ENCODE results near the gene FGFBP1.

The FGFBP1 gene

DNA sequence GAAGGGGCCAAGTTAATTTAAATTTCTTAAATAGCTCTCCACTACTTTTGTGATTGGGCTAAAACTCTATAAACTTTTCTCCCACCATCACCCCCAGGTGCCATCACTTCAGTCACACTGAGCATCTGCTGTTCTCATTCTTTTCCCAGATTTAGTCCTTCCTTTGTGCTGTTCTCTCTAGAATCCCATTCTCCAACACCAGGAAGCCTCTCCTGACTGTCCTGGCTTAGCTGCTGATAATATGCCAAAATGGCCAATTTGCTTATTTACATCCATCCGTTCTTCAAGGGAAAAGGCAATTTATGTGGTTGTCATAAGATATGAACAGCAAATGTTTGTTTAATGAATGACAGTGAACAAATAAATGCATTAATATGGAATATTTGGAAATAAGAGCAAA, 44.1 kb downstream of the FGFBP1 start:
- Histone ChIP-seq H3K4me1 (ENCODE audit: control insufficient read depth, insufficient read depth, low read length) (0 out of 2 replicates have a peak, but pooled peaks cover 2% of the 10 kb centered on the region), H3K9me3 (ENCODE audit: control insufficient read depth, insufficient read depth, low read length) (no peaks in the 10 kb centered on the region), H3K4me3 (ENCODE audit: low read depth, low read length) (no peak overlapping the region), H3K27ac (ENCODE audit: low read depth, low read length) (no peak overlapping the region), H3K27me3 (ENCODE audit: control insufficient read depth, insufficient read depth, low read length) (no peaks in the 10 kb centered on the region), H3K36me3 (ENCODE audit: control insufficient read depth, insufficient read depth, low read length) (no peaks in the 10 kb centered on the region), H3K9ac (ENCODE audit: low read depth, low read length) (no peak overlapping the region)

GRCh38 chr4:15893962-15894361, 44.6 kb downstream of the FGFBP1 start:
- 0 out of 2 replicates have a peak, but pooled peaks cover 2% of the 10 kb centered on the region for H3K4me1 ChIP-seq (ENCODE audit: control insufficient read depth, insufficient read depth, low read length)
- no peaks in the 10 kb centered on the region for H3K9me3 ChIP-seq (ENCODE audit: control insufficient read depth, insufficient read depth, low read length)
- H3K27me3 ChIP-seq (ENCODE audit: control insufficient read depth, insufficient read depth, low read length): no peaks in the 10 kb centered on the region
- no peak overlapping the region for H3K27ac ChIP-seq (ENCODE audit: low read depth, low read length)
- no peaks in the 10 kb centered on the region for H3K36me3 ChIP-seq (ENCODE audit: control insufficient read depth, insufficient read depth, low read length)
- H3K9ac ChIP-seq (ENCODE audit: low read depth, low read length): no peak overlapping the region
- no peak overlapping the region for H3K4me3 ChIP-seq (ENCODE audit: low read depth, low read length)

DNA sequence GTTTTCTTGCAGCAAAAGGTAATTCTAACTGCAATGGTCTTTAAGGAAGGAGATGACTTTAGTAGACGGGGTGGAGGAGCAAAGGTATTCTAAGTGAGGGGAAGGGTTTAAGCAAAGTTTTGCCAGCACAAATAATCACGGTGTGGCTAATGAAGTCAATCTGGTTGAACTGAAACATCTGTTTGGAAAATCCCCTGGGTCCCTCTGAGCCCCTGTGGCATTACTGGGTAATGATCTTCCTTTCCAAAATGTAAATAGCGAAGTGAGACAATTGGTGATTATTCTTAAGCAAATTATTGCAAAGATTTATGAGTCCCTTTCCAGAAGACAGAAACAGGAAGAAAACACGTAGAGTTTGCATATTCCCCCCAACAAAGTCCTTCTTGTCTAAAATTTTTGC, 47.2 kb downstream of the FGFBP1 start:
- no peaks in the 10 kb centered on the region for H3K27me3 ChIP-seq (ENCODE audit: control insufficient read depth, insufficient read depth, low read length)
- no peaks in the 10 kb centered on the region for H3K36me3 ChIP-seq (ENCODE audit: control insufficient read depth, insufficient read depth, low read length)
- H3K27ac ChIP-seq (ENCODE audit: low read depth, low read length): no peak overlapping the region
- H3K4me3 ChIP-seq (ENCODE audit: low read depth, low read length): no peak overlapping the region
- H3K4me1 ChIP-seq (ENCODE audit: control insufficient read depth, insufficient read depth, low read length): 0 out of 2 replicates have a peak, but pooled peaks cover 2% of the 10 kb centered on the region
- H3K9ac ChIP-seq (ENCODE audit: low read depth, low read length): no peak overlapping the region
- no peaks in the 10 kb centered on the region for H3K9me3 ChIP-seq (ENCODE audit: control insufficient read depth, insufficient read depth, low read length)

DNA sequence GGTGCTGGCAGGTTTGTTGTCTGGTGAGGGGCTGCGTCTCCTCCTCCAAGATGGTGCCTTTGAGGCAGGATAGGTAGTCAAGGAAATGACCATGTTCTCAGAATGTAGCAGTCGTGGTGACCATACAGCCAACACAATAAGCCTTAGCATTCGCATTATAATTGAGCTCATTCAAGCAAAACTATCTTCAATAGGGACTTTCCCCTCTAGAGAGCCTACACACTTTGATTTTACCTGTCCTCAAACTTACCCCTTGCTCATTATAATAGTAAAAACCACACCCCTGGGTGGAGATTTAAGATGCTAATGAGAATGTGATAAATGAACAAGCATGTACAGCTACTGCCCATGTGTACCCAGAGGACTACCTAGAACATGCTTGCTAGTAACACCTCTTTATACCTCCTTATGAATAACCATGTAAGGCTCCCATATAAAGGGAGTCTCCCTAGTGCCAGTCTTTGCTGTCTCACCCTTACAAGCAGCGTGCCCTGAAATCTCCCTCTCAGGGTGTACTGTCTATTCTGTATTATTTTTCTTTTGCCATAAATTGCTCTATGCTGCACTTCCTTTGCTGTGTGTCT, 48.2 kb downstream of the FGFBP1 start:
- Histone ChIP-seq H3K9me3 (ENCODE audit: control insufficient read depth, insufficient read depth, low read length) (no peaks in the 10 kb centered on the region), H3K4me1 (ENCODE audit: control insufficient read depth, insufficient read depth, low read length) (0 out of 2 replicates have a peak, but pooled peaks cover 2% of the 10 kb centered on the region), H3K36me3 (ENCODE audit: control insufficient read depth, insufficient read depth, low read length) (no peaks in the 10 kb centered on the region), H3K4me3 (ENCODE audit: low read depth, low read length) (no peak overlapping the region), H3K9ac (ENCODE audit: low read depth, low read length) (no peak overlapping the region), H3K27me3 (ENCODE audit: control insufficient read depth, insufficient read depth, low read length) (no peaks in the 10 kb centered on the region), H3K27ac (ENCODE audit: low read depth, low read length) (no peak overlapping the region)

DNA sequence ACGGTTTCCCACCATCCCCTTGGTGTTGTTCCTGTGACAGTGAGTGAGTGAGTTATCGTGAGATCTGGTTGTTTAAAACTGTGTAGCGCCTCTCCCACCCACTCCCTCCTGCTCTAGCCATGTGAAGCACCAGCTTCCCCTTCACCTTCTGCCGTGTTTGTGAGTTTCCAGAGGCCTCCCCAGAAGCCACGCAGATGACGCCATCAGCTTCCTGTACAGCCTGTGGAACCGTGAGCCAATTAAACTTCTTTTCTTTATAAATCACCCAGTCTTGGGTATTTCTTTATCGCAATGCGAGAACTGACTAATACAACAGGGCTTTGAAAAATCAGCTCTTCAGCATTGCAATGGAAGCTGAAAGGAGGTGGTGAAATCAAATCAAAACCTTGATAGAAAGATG, 50.0 kb downstream of the FGFBP1 start:
- Histone ChIP-seq H3K4me1 (ENCODE audit: control insufficient read depth, insufficient read depth, low read length) (0 out of 2 replicates have a peak, but pooled peaks cover 2% of the 10 kb centered on the region), H3K9me3 (ENCODE audit: control insufficient read depth, insufficient read depth, low read length) (no peaks in the 10 kb centered on the region), H3K9ac (ENCODE audit: low read depth, low read length) (no peak overlapping the region), H3K36me3 (ENCODE audit: control insufficient read depth, insufficient read depth, low read length) (no peaks in the 10 kb centered on the region), H3K27me3 (ENCODE audit: control insufficient read depth, insufficient read depth, low read length) (no peaks in the 10 kb centered on the region), H3K4me3 (ENCODE audit: low read depth, low read length) (no peak overlapping the region), H3K27ac (ENCODE audit: low read depth, low read length) (no peak overlapping the region)

All from HUES48 (cell line).